DMS79 (cell line): ENCODE results near the gene CACNA2D2.

Experiments used
- DNase-seq: peaks from one replicate; lab custom pipeline; 2025; lab: John Stamatoyannopoulos, UW

CACNA2D2 gene

GRCh38 chr3:50345008-50345407 is 158.4 kb downstream of the CACNA2D2 start:
- no peak for DNase-seq

DNA sequence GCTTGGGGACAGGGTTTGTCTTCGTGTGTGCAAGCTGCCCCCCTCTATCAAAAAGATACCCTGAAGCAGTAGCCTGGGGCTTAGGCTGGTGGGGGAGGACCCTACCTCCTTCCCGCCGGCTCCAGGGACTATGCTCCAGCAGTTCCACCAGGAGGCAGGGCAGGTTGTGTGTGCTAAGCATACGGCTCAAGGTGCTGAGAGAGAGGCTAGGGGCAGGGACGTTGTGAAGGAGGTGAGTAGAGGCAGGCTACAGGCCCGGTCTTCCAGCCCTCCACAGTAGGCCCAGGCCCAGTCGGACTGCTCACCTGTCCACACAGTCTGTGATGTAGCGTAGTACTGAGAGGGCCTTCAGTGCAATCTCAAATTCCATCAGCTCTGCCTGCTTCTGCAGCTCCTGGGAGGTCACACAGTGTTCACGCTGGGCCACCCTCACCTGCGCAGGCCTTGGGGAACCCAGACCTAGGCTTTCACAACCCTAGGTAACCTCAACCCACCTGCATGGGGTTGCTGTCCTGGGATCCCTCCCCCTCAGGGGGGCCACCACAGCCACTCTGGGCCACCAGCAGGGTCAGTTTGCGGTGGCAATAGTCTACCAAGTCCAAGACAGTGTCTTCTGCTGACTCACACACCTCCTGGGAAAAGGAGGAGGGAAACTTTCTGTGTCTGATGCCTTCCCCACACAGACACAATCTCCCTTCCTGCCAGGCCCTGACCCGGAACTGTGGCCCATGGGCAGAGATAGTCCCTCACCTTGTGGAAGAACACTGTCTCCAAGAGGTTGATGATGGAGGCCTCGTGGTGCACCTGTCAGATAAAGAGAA is 160.4 kb downstream of the CACNA2D2 start:
- no peak for DNase-seq

GRCh38 chr3:50341996-50342650 is 161.3 kb downstream of the CACNA2D2 start:
- no peak for DNase-seq

DNA sequence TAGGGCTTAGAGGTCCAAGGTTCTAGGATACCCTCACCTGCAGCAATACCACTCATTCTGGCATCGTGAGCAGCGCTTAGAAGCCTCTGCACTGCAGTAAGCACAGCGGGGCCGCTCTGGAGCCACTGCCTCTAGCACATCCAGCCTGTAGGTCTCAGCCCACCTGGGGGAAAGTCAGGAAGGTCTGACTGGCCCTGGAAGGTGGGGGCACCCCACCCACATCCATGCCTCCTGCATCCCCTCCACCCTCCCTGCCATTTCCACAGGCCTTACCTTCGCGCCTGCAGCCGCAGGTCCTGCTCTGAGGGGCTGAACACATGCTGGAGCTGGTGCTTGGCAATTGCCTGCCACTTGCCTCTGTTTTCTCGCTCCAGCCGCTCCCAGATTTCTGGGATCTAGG is 161.9 kb downstream of the CACNA2D2 start:
- DNase-seq: no peak

- no peak for DNase-seq
These were observed 162.7 kb downstream of the CACNA2D2 start, which contains the start of gene RASSF1 for GRCh38 chr3:50340448-50341329. Gene RASSF1, minus strand, starts transcription at chr3:50340836. Its CDS starts 31 bp downstream, at chr3:50340805.

DNA sequence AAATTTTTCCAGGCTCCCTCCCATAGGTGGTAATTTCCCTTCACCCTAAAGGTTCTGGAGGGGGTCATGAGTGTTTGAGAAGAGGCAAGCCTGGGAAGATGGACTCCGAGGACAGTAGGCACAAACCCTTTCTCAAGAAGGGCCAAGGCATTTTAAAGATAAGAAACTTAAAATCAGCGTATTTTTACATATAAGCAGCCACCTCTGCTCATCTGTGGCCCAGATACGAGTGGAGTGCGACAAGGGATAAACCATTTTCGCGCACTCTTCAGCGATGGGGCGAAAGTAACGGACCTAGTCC is 163.3 kb downstream of the CACNA2D2 start:
- DNase-seq: no peak

DNA sequence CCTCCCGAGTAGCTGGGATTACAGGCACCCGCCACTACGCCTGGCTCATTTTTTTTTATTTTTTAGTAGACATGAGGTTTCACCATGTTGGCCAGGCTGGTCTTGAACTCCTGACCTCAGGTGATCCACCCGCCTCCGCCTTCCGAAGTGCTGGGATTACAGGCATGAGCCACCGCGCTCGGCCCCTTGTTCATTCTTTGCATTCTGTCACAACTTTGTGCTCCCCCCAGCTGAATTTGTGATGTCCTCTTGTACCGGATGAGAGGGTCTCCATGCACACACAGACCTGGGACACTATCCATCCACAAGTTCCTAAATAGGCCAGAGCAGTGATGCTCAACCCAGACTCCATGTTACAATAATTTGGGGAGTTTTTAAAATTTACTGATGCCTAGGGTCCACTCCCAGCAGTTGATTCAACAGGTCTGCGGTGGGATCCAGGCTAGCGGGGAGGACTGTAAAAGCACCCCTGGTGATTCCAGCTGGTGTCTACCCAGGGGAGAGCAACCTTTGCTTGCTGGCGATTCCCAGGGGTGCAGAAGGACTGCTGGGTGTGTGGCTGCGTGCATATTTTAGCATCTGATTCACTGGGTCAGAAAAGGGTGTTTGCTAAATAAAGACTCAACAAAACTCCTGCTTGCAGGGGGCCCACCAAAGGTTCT is 163.8 kb downstream of the CACNA2D2 start:
- DNase-seq: no peak

GRCh38 chr3:50338965-50339364 is 164.5 kb downstream of the CACNA2D2 start:
- DNase-seq: no peak

DNA sequence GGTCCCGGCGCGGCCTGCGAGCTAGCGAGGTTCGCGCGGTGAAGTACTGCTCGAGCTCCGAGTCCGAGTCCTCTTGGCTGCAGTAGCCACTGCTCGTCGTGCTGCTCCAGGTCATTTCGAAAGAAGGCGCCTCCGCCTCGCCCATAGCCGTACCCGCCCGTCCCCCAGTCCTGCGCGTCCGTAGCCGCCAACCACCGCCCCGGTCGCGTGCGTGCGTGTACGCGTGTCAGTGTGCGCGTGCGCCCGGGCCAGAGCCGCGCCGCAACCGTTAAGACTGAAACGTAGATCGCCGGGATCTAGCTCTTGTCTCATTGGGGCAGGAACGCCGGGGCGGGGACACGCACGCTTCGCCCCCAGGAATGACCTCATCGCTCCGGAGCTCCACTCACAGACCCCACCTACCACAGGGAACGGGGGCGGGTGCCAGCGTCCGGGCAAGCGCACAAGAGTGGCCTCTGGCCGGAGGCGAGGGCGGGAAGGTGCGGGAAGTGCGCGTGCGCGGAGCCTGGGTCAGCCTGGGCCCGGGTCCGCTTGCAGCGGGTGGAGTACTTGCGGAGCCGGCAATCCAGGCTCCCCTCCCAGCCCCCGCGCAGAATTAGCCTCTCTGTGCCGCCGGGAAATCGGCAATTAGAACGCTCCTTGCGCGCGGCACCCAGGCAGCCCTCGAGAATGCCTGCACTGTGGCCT is 166.1 kb downstream of the CACNA2D2 start:
- peak; percentile 90 for DNase-seq

DNA sequence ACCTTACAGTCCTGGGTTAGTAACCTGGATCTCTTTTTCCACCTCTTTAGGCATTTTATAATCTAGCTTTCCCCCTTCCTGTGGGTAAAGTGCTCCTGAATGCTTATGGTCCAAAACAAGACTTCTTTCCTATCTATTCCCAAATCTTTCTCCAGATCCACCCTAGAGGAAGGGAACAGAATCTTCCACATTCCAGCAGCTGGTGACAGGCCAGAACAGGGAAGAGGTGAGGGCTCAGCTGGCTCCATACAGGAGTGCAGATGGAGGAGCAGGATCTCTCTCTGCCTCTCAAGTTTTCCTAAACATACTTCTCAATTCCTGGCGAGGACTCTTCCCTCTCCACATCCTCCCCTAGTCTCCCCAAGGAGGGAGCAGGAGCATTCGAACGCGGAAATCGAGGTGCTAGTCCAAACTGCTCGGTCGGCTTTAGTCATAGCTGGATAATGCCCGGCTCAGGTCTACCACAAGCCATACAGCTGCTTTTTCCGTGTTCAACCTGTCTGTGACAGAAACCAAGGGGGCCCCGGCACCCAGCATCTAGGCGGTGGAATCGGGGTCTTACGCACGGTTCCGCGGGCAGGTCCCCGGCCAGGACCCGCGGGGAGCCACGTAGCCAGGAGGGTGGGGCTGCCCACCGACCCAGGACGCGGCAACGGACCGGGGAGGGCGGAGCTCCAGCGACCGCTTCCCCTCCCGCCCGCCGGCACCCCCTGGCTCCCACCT is 166.8 kb downstream of the CACNA2D2 start:
- DNase-seq: no peak

DNA sequence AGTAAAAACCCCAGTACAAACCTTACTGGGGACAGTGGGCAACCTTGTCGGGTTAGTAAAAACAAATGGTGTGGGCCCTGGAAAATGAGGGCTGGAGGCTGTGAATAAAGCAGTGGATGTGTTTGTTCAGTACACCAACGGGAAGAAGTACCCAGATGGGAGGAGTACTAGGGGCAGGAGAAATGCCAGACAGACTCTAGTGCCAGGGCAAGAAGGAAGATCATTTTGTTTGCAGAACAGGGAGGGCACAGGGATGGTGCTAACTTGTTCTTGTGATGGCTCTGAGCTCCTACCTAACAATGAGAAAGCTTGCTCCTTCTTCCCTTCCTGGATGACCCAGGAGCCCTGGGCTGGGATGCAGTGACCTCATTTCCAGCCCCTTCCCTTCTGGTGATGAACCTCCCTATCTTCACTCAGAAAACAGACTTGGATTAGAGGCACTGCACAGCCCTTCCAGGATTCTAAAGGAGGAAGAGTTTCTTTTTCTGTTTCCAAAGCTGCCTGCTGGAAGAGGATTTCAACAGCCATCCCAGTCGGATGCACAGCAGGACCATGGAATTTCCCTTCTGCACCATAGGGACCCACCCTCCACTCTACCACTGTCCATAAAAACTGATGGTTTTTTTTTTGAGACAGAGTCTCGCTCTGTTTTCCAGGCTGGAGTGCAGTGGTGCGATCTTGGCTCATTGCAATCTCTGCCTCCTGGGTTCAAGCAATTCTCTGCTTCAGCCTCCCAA is 168.9 kb downstream of the CACNA2D2 start:
- DNase-seq: no peak

GRCh38 chr3:50333744-50334328 is 169.6 kb downstream of the CACNA2D2 start:
- no peak for DNase-seq

DNA sequence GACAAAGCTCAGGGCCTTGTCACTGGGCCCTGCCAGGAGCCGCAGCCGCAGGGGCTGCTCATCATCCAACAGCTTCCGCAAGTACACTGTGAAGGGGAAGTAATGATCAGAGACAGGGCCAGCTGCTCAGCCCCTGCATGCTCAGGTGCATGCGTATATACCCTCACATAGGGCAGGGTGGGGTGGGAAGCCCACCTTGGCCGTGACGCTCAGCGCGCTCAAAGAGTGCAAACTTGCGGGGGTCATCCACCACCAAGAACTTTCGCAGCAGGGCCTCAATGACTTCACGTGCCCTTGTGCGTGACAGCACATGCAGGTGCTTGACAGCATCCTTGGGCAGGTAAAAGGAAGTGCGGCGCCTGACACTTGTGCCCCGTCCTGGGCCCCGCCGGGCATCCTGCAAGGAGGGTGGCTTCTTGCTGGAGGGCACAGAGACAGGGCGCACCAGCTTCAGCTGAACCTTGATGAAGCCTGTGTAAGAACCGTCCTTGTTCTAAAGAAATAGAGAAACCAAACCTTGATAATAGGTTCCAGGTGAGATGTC is 172.0 kb downstream of the CACNA2D2 start:
- no peak for DNase-seq

- no peak for DNase-seq
These were observed 173.1 kb downstream of the CACNA2D2 start for GRCh38 chr3:50330330-50330729.

- DNase-seq: peak; percentile 73
These were observed 175.3 kb downstream of the CACNA2D2 start, which contains the start of gene TUSC2 for GRCh38 chr3:50327943-50328691. Gene TUSC2, minus strand, starts transcription at chr3:50328223. Its CDS starts 124 bp downstream, at chr3:50328099.

DNA sequence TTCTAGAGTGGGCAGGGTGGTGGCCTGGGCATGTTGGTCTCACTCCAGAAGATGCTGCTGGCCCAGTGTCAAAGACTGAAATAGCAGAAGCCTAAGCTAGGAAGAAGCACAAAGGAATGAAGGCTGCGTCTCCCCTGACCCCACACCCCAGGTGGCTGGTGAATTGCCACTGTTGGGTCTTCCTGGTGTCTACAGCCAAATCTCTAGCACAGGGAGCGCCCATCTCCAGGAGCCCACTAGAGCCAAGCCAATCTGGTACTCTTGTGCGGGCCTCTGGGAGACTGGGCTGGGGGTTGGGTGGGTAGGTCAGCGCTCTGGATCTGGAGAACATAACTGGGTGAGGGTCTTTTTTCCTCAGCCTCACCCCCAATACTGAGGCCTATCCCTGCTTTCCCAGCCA is 176.3 kb downstream of the CACNA2D2 start:
- DNase-seq: no peak

- DNase-seq: no peak
These were observed 177.3 kb downstream of the CACNA2D2 start for GRCh38 chr3:50326182-50326541.

- DNase-seq: no peak
These were observed 177.8 kb downstream of the CACNA2D2 start for GRCh38 chr3:50325497-50326181.
